CD14-positive monocyte (primary cell): ENCODE measurements around the gene LST1. TPM values are rescaled to one million over a fixed set of nuclear protein-coding genes. Genes with fewer than 3 reads are reported as not detected.

Experiments
- DNase-seq, 3 donors: peaks; one replicate each; pipeline ENCODE4 v3.0.0-alpha.2; 2011 to 2022
- H2AFZ ChIP-seq: 2 replicates; pipeline ENCODE4 v1.6.0; 2012; ENCODE audit warnings: mild to moderate bottlenecking, low read depth, low read length, inconsistent platforms; ENCODE audit not compliant: insufficient read depth, poor library complexity, severe bottlenecking
- H3K27ac ChIP-seq, 2 donors: 1 replicate in 1 of 2; 2 replicates in 1 of 2; pipeline ENCODE4 v1.5.1; 2012 to 2013; ENCODE audit warnings: low read length in 2 of 2, control low read depth in 1 of 2, inconsistent platforms in 1 of 2, low read depth in 1 of 2, mild to moderate bottlenecking in 1 of 2
- H3K27me3 ChIP-seq, 2 donors: one replicate each; pipeline versions ENCODE4 v1.6.0 to v1.6.1; 2011 to 2013; ENCODE audit warnings: low read length in 2 of 2; ENCODE audit not compliant: control insufficient read depth in 2 of 2, insufficient read depth in 2 of 2
- H3K36me3 ChIP-seq, 2 donors: replicated peaks in 1 of 2; 1 replicate in 1 of 2; 2 replicates in 1 of 2; pipeline versions ENCODE4 v1.5.1 to v1.6.1; 2012 to 2013; ENCODE audit warnings: low read length in 2 of 2, control low read depth in 1 of 2, inconsistent platforms in 1 of 2, mild to moderate bottlenecking in 1 of 2; ENCODE audit not compliant: insufficient read depth in 2 of 2, control insufficient read depth in 1 of 2
- H3K4me1 ChIP-seq, 2 donors: 1 replicate in 1 of 2; 2 replicates in 1 of 2; pipeline versions ENCODE4 v1.5.1 to v1.6.1; 2012 to 2013; ENCODE audit warnings: low read length in 2 of 2, control low read depth in 1 of 2, inconsistent platforms in 1 of 2, mild to moderate bottlenecking in 1 of 2, moderate library complexity in 1 of 2; ENCODE audit not compliant: insufficient read depth in 2 of 2, control insufficient read depth in 1 of 2
- H3K4me2 ChIP-seq: replicated peaks from 2 replicates; pipeline ENCODE3; 2012; ENCODE audit warnings: low read length, moderate library complexity, mild to moderate bottlenecking; ENCODE audit not compliant: poor library complexity, severe bottlenecking; ENCODE audit errors: extremely low read depth
- H3K4me3 ChIP-seq, 3 experiments: fragments of 200-600 bp in 1 of 3; sonication (generic) in 1 of 3; replicated peaks in 1 of 3; 1 replicate in 2 of 3; 2 replicates in 1 of 3; pipeline ENCODE4 v1.5.1; 2011 to 2013; ENCODE audit warnings: low read length in 3 of 3, mild to moderate bottlenecking in 3 of 3, control low read depth in 2 of 3, low read depth in 2 of 3, inconsistent platforms in 1 of 3, moderate library complexity in 1 of 3
- H3K79me2 ChIP-seq: 2 replicates; pipeline ENCODE4 v1.6.0; 2012; ENCODE audit warnings: mild to moderate bottlenecking, control low read depth, inconsistent platforms, low read length, moderate library complexity; ENCODE audit not compliant: insufficient read depth
- H3K9ac ChIP-seq: 2 replicates; pipeline ENCODE4 v1.6.0; 2017; ENCODE audit warnings: low read length, mild to moderate bottlenecking; ENCODE audit not compliant: insufficient read depth, poor library complexity, severe bottlenecking
- H3K9me3 ChIP-seq, 2 donors: replicated peaks in 1 of 2; 1 replicate in 1 of 2; 2 replicates in 1 of 2; pipeline versions ENCODE4 v1.5.1 to v1.6.1; 2012 to 2013; ENCODE audit warnings: low read length in 2 of 2, control low read depth in 1 of 2; ENCODE audit not compliant: control insufficient read depth in 1 of 2, insufficient read depth in 1 of 2
- H4K20me1 ChIP-seq: 2 replicates; pipeline ENCODE4 v1.6.0; 2012; ENCODE audit warnings: mild to moderate bottlenecking, low read length, control low read depth, moderate library complexity; ENCODE audit not compliant: insufficient read depth
- H3K27ac Mint-ChIP-seq, 7 donors: one replicate each; pipeline ENCODE4 v1.8.0; 2020; ENCODE audit warnings: mild to moderate bottlenecking in 7 of 7, mixed read lengths in 7 of 7, moderate library complexity in 6 of 7, inconsistent platforms in 2 of 7
- H3K27me3 Mint-ChIP-seq, 3 donors: one replicate each; pipeline ENCODE4 v1.8.0; 2021 to 2022; ENCODE audit warnings: low read depth in 3 of 3, mild to moderate bottlenecking in 3 of 3, mixed read lengths in 3 of 3, moderate library complexity in 3 of 3, inconsistent platforms in 1 of 3
- H3K36me3 Mint-ChIP-seq, 2 donors: one replicate each; pipeline ENCODE4 v1.8.0; 2020; ENCODE audit warnings: mixed read lengths in 2 of 2, inconsistent platforms in 1 of 2, mild to moderate bottlenecking in 1 of 2
- H3K4me1 Mint-ChIP-seq: one replicate; pipeline ENCODE4 v1.8.0; 2020; ENCODE audit warnings: mild to moderate bottlenecking, mixed read lengths
- H3K4me3 Mint-ChIP-seq, 2 donors: one replicate each; pipeline ENCODE4 v1.8.0; 2020; ENCODE audit warnings: mild to moderate bottlenecking in 2 of 2, mixed read lengths in 2 of 2, moderate library complexity in 1 of 2
- H3K9me3 Mint-ChIP-seq, 7 donors: one replicate each; pipeline ENCODE4 v1.8.0; 2020 to 2022; ENCODE audit warnings: mixed read lengths in 7 of 7, mild to moderate bottlenecking in 6 of 7, moderate library complexity in 6 of 7, inconsistent platforms in 2 of 7
- CTCF ChIP-seq: fragments of 200-600 bp; IDR thresholded peaks from one replicate; pipeline ENCODE4 v1.8.0; 2022; ENCODE audit warnings: antibody characterized with exemption, mild to moderate bottlenecking
- WGBS: methylation state at CpG from one replicate; pipeline ENCODE4 v1.1.5; 2013; ENCODE audit warnings: missing lambda C conversion rate; ENCODE audit not compliant: insufficient coverage; 5-methylcytosine and 5-hydroxymethylcytosine counted together
- intact Hi-C, 2 donors: fragments of 100-400 bp; cut with micrococcal nuclease; formaldehyde crosslinking; loops; one replicate each; pipeline versions ENCODE4 v1.15.0 to v1.15.1; 2023
- polyA plus RNA-seq, 3 donors: library from polyadenylated mRNA; depleted of rRNA in 1 of 3; unstranded in 2 of 3; stranded (reverse) in 1 of 3; fragments of 300-500 nt in 2 of 3; fragments of >200 nt in 1 of 3; fragmentation: Illumina TruSeq in 2 of 3; gene quantifications; 1 replicate in 2 of 3; 2 replicates in 1 of 3; pipeline ENCODE4 v1.2.3, GENCODE V29; 2012 to 2021

The LST1 gene
- polyA plus RNA-seq, 3 donors: 1,103 to 1,584 (median 1,202) TPM

DNA sequence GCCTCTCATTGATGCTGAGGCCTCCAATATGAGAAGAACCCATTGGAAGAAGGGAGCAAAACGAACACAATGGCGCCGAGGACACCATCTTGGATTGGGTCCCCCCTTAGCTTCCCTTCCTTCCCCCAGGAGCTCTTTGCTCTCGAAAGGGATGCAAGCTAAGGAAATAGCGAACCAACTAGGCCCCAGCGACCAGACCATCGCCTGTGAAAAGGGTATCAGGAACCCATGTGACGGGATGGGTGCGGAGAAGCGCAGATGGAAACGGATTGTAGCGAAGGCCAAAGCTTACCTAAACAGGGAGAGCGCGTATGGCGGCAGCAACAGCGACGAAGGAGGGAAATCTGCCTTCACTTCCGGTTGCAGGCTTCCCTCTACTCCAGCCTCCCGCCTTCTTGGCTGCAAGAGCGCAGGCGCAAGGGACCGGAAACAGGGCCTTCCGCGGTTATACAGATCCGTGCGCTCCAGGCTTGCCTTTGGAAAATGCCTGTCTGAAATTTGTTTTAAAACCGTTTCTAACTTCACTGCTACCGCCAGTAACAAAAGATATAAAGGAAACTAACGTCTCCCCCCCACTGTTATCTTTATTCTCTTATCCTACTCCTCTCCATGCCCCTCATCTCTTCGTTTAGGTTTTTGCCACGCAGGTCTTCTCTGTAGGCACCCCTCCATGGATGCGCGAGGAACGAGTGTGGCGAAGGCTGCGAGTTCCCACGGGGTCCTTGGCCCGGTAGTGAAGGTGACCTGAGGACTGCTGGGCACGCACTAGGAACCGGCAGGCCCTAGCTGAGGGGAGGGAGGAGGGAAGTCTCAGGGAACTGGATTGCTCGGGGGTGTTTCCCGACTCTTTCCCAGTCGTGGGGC is 44.2 kb upstream of the LST1 start, which contains the start of gene DDX39B:
TSS of gene DDX39B (minus strand) at position 346 of the 864 bp plus-strand sequence. CDS start 1,471 bp downstream, outside the sequence.
- H3K36me3 Mint-ChIP-seq: peaks cover 30 to 36% of the 10 kb centered on the region in 2 donors
- DNase-seq: peak; percentile 96 to 98 (median 97)
- H3K4me3 Mint-ChIP-seq: peak within 1 kb of the TSS; percentile 95 to 96
- peak within 1 kb of the TSS; percentile 96 to 97 for H3K27ac ChIP-seq
- peaks cover 0 to 2% (median 0%) of the 10 kb centered on the region in 7 donors for H3K9me3 Mint-ChIP-seq
- no peak for TF ChIP-seq CTCF
- peak within 1 kb of the TSS; percentile 86 for H2AFZ ChIP-seq
- H3K79me2 ChIP-seq: peaks cover 65% of the 10 kb centered on the region
- no peaks in the 10 kb centered on the region for H3K27me3 ChIP-seq
- H3K27ac Mint-ChIP-seq: peak within 1 kb of the TSS; percentile 98 to 100 (median 99)
- peak within 1 kb of the TSS; percentile 90 for H3K9ac ChIP-seq
- peaks cover 42% of the 10 kb centered on the region for H4K20me1 ChIP-seq
- intact Hi-C loops: loop anchor here (5.0 to 10.0 kb wide), 7 partner anchors 45 to 413 kb away; partner anchors contain the start of genes MICB (in 2 of the 2), CLIC1 (in 1 of the 2), CSNK2B (in 1 of the 2) and LY6G5B (in 1 of the 2)
- H3K4me1 Mint-ChIP-seq: peaks cover 40% of the 10 kb centered on the region
- no peaks in the 10 kb centered on the region for H3K9me3 ChIP-seq
- peaks cover 34 to 45% of the 10 kb centered on the region in 2 donors for H3K4me1 ChIP-seq
- H3K27me3 Mint-ChIP-seq: no peaks in the 10 kb centered on the region
- H3K4me3 ChIP-seq: peak within 1 kb of the TSS; percentile 63 to 95 (median 85)
- WGBS: under 1% methylated on average over 34 of the region's 43 CpGs
- peaks cover 33 to 35% of the 10 kb centered on the region in 2 donors for H3K36me3 ChIP-seq
- peak within 1 kb of the TSS; percentile 97 for H3K4me2 ChIP-seq

DNA sequence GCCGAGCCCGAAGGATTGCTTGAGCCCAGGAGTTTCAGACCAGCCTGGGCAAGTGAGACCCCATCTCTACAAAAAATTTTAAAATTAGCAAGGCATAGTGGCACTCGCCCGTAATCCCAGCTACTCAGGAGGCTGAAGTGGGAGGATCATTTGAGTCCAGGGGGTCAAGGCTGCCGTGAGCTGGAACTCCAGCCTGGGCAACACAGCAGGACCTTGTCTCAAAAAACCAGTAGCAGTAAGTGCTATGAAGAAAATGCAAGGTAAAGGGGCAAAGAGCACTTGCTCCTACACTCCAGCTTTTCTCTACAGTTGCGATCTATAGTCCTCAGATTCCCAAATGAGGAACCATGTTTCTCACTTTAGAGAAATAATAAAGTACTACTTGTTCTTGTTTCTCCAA is 42.4 kb upstream of the LST1 start:
- peak overlapping the region in 3 of 7 donors; percentile 32 to 72 (median 38) for H3K27ac Mint-ChIP-seq
- H3K9me3 Mint-ChIP-seq: peaks cover 0 to 2% (median 0%) of the 10 kb centered on the region in 7 donors
- no peak for DNase-seq

More for the DNA sequence above, 42.4 kb upstream of the LST1 start:
- Mint-ChIP-seq H3K4me3 (no peak overlapping the region), H3K36me3 (peaks cover 19% of the 10 kb centered on the region in 2 donors), H3K27me3 (no peaks in the 10 kb centered on the region), H3K4me1 (peaks cover 56% of the 10 kb centered on the region)
- no peak overlapping the region for H3K9ac ChIP-seq
- 90% methylated on average over 2 of the region's 6 CpGs for WGBS
- H3K27ac ChIP-seq: no peak overlapping the region
- H2AFZ ChIP-seq: no peak overlapping the region
- peaks cover 24% of the 10 kb centered on the region for H4K20me1 ChIP-seq
- TF ChIP-seq CTCF: no peak
- no peaks in the 10 kb centered on the region for H3K9me3 ChIP-seq
- H3K79me2 ChIP-seq: peaks cover 61% of the 10 kb centered on the region
- intact Hi-C loops: loop anchor here (5.0 to 10.0 kb wide), 7 partner anchors 46 to 411 kb away; partner anchors contain the start of genes MICB (in 2 of the 2), CLIC1 (in 1 of the 2), CSNK2B (in 1 of the 2) and LY6G5B (in 1 of the 2)
- H3K27me3 ChIP-seq: no peaks in the 10 kb centered on the region
- no peak overlapping the region for H3K4me2 ChIP-seq
- no peak overlapping the region for H3K4me3 ChIP-seq
- peaks cover 16 to 18% of the 10 kb centered on the region in 2 donors for H3K36me3 ChIP-seq
- H3K4me1 ChIP-seq: peaks cover 49 to 60% of the 10 kb centered on the region in 2 donors
